SK-N-SH (cell line): ENCODE measurements around the gene WDR26. TPM values are rescaled to one million over a fixed set of nuclear protein-coding genes. Genes with fewer than 3 reads are reported as not detected.

Source experiments
- CTCF ChIA-PET: fragments of 300-600, 350-600 bp; formaldehyde crosslinking; extraction: SDS; loops from one replicate; lab custom pipeline; 2021; lab: Yijun Ruan, JAX
- POLR2A ChIA-PET: fragments of 350-600 bp; sonication (Branson Sonifier 250); formaldehyde crosslinking; extraction: SDS; loops from one replicate; lab custom pipeline; 2020; ENCODE audit warnings: antibody characterized with exemption, inconsistent platforms; lab: Yijun Ruan, JAX
- DNase-seq: peaks from one replicate; pipeline ENCODE4 v3.0.0; 2012
- H2AFZ ChIP-seq: fragments of 200-600 bp; sonication (generic); 2 replicates; pipeline ENCODE4 v1.8.1; 2016; ENCODE audit warnings: antibody characterized with exemption, mild to moderate bottlenecking, low read depth
- H3F3A ChIP-seq: fragments of 200-600 bp; sonication (generic); replicated peaks from 2 replicates; pipeline ENCODE3; 2016; ENCODE audit warnings: antibody characterized with exemption, mild to moderate bottlenecking; ENCODE audit not compliant: insufficient read depth
- H3K27ac ChIP-seq, 2 experiments: fragments of 200-500 bp in 1 of 2; fragments of 200-600 bp in 1 of 2; sonication (Bioruptor generic) in 1 of 2; sonication (generic), shearing (Covaris generic) in 1 of 2; 2 replicates each; pipeline versions ENCODE4 v1.5.1 to v1.6.1; 2014 to 2016; ENCODE audit warnings: low read depth in 2 of 2, inconsistent platforms in 1 of 2, low read length in 1 of 2, mild to moderate bottlenecking in 1 of 2, mixed read lengths in 1 of 2
- H3K27me3 ChIP-seq: fragments of 200-600 bp; sonication (generic), shearing (Covaris generic); 2 replicates; pipeline ENCODE4 v1.6.1; 2016; ENCODE audit warnings: mixed run types; ENCODE audit not compliant: insufficient read depth
- H3K36me3 ChIP-seq, 2 experiments: fragments of 200-500 bp in 1 of 2; fragments of 200-600 bp in 1 of 2; sonication (Bioruptor generic) in 1 of 2; sonication (generic) in 1 of 2; replicated peaks in 1 of 2; 2 replicates each; pipeline versions ENCODE3 to v1.5.1; 2014 to 2016; ENCODE audit warnings: low read length in 1 of 2, mild to moderate bottlenecking in 1 of 2; ENCODE audit not compliant: insufficient read depth in 2 of 2, control insufficient read depth in 1 of 2
- H3K4me1 ChIP-seq, 2 experiments: fragments of 200-500 bp in 1 of 2; fragments of 200-600 bp in 1 of 2; sonication (Bioruptor generic) in 1 of 2; sonication (generic), shearing (Covaris generic) in 1 of 2; 2 replicates each; pipeline versions ENCODE4 v1.5.1 to v1.6.1; 2014 to 2016; ENCODE audit warnings: low read depth in 1 of 2, low read length in 1 of 2, mixed run types in 1 of 2; ENCODE audit not compliant: insufficient read depth in 2 of 2, control insufficient read depth in 1 of 2
- H3K4me2 ChIP-seq: fragments of 200-600 bp; sonication (generic), shearing (Covaris generic); 2 replicates; pipeline ENCODE4 v1.6.1; 2017; ENCODE audit warnings: mixed run types
- H3K4me3 ChIP-seq, 2 experiments: fragments of 200-500 bp in 1 of 2; fragments of 200-600 bp in 1 of 2; sonication (Bioruptor generic) in 1 of 2; sonication (generic), shearing (Covaris generic) in 1 of 2; 2 replicates each; pipeline versions ENCODE4 v1.5.1 to v1.8.1; 2014 to 2016; ENCODE audit warnings: low read depth in 2 of 2, inconsistent platforms in 1 of 2, low read length in 1 of 2, mild to moderate bottlenecking in 1 of 2, mixed read lengths in 1 of 2, moderate library complexity in 1 of 2
- H3K79me2 ChIP-seq: fragments of 200-600 bp; sonication (generic); 2 replicates; pipeline ENCODE4 v1.8.1; 2017; ENCODE audit warnings: mild to moderate bottlenecking; ENCODE audit not compliant: insufficient read depth
- H3K9ac ChIP-seq: fragments of 200-600 bp; sonication (generic); 2 replicates; pipeline ENCODE4 v1.6.1; 2017; ENCODE audit warnings: mixed run types
- H3K9me2 ChIP-seq: fragments of 200-600 bp; sonication (generic); 2 replicates; pipeline ENCODE4 v1.6.1; 2017; ENCODE audit warnings: mixed run types
- H3K9me3 ChIP-seq: fragments of 200-600 bp; sonication (generic); 2 replicates; pipeline ENCODE4 v1.6.1; 2017; ENCODE audit warnings: mixed run types, mild to moderate bottlenecking, moderate library complexity
- H4K20me1 ChIP-seq: fragments of 200-600 bp; sonication (generic); 2 replicates; pipeline ENCODE4 v1.6.1; 2017; ENCODE audit warnings: mild to moderate bottlenecking, mixed run types; ENCODE audit not compliant: insufficient read depth
- ELF1 ChIP-seq: IDR thresholded peaks from 2 replicates; pipeline ENCODE4 v1.4.0; 2012
- EP300 ChIP-seq, 2 experiments: IDR thresholded peaks; 2 replicates each; pipeline versions ENCODE4 v1.4.0 to v1.6.1; 2012; ENCODE audit warnings: borderline replicate concordance in 1 of 2, low read depth in 1 of 2, low read length in 1 of 2
- FOSL2 ChIP-seq: IDR thresholded peaks from 2 replicates; pipeline ENCODE4 v1.4.0; 2012; ENCODE audit warnings: low read depth, mild to moderate bottlenecking, moderate library complexity, borderline replicate concordance
- FOXJ3 ChIP-seq: sonication (generic); formaldehyde crosslinking; IDR thresholded peaks from 2 replicates; pipeline ENCODE4 v1.5.1; 2020; ENCODE audit warnings: mild to moderate bottlenecking, missing genetic modification reagents
- FOXM1 ChIP-seq: IDR thresholded peaks from 2 replicates; pipeline ENCODE4 v1.4.0; 2012; ENCODE audit warnings: low read depth, mild to moderate bottlenecking
- GABPA ChIP-seq: IDR thresholded peaks from 2 replicates; pipeline ENCODE4 v1.4.0; 2012; ENCODE audit warnings: low read depth, mild to moderate bottlenecking
- GATA2 ChIP-seq: sonication (generic); formaldehyde crosslinking; IDR thresholded peaks from 2 replicates; pipeline ENCODE4 v1.5.0; 2020; ENCODE audit warnings: mild to moderate bottlenecking, missing genetic modification reagents
- JUND ChIP-seq: IDR thresholded peaks from 2 replicates; pipeline ENCODE4 v1.4.0; 2012
- MAX ChIP-seq: IDR thresholded peaks from 2 replicates; pipeline ENCODE4 v1.4.0; 2012; ENCODE audit warnings: low read depth
- MXI1 ChIP-seq: IDR thresholded peaks from 2 replicates; pipeline ENCODE4 v1.6.1; 2012; ENCODE audit warnings: mild to moderate bottlenecking, low read depth, low read length, improper control_type of control experiment
- NRF1 ChIP-seq: IDR thresholded peaks from 2 replicates; pipeline ENCODE4 v1.6.1; 2012; ENCODE audit warnings: low read depth, mild to moderate bottlenecking, low read length
- PBX3 ChIP-seq: IDR thresholded peaks from 2 replicates; pipeline ENCODE4; 2012
- RAD21 ChIP-seq: IDR thresholded peaks from 2 replicates; pipeline ENCODE4 v1.6.1; 2012; ENCODE audit warnings: mild to moderate bottlenecking, low read length
- TAF1 ChIP-seq: IDR thresholded peaks from 2 replicates; pipeline ENCODE4 v1.6.1; 2012; ENCODE audit warnings: low read depth, mild to moderate bottlenecking, low read length, moderate library complexity, borderline replicate concordance
- TCF12 ChIP-seq: IDR thresholded peaks from 2 replicates; pipeline ENCODE4 v1.4.0; 2012
- YY1 ChIP-seq: IDR thresholded peaks from 2 replicates; pipeline ENCODE4 v1.4.0; 2012; ENCODE audit warnings: low read depth, mild to moderate bottlenecking
- WGBS: methylation state at CpG from one replicate; pipeline ENCODE4 v1.1.6; 2017; ENCODE audit warnings: low lambda C conversion rate; 5-methylcytosine and 5-hydroxymethylcytosine counted together
- polyA plus RNA-seq, 3 experiments: library from polyadenylated mRNA; depleted of rRNA; stranded (reverse); fragments of >200 nt; gene quantifications; 2 replicates each; pipeline ENCODE4 v1.2.3, GENCODE V29; 2012
- TF ChIP-seq, protein P1 (sequence below): IDR thresholded peaks from 2 replicates; pipeline ENCODE4 v1.6.1; 2012; ENCODE audit warnings: mild to moderate bottlenecking, low read depth, low read length, moderate library complexity
- TF ChIP-seq, protein P2 (sequence below): fragments of 150-350 bp; IDR thresholded peaks from 2 replicates; pipeline ENCODE4 v1.6.1; 2017; ENCODE audit warnings: antibody characterized with exemption, low read length, low read depth, borderline replicate concordance

The WDR26 gene
- polyA plus RNA-seq, 1 of the 3 experiments (the other 2 are of a cell fraction): 21.2 TPM

GRCh38 chr1:224377676-224378006 is 57.0 kb downstream of the WDR26 start (continued):
- TF ChIP-seq, protein P1, sequence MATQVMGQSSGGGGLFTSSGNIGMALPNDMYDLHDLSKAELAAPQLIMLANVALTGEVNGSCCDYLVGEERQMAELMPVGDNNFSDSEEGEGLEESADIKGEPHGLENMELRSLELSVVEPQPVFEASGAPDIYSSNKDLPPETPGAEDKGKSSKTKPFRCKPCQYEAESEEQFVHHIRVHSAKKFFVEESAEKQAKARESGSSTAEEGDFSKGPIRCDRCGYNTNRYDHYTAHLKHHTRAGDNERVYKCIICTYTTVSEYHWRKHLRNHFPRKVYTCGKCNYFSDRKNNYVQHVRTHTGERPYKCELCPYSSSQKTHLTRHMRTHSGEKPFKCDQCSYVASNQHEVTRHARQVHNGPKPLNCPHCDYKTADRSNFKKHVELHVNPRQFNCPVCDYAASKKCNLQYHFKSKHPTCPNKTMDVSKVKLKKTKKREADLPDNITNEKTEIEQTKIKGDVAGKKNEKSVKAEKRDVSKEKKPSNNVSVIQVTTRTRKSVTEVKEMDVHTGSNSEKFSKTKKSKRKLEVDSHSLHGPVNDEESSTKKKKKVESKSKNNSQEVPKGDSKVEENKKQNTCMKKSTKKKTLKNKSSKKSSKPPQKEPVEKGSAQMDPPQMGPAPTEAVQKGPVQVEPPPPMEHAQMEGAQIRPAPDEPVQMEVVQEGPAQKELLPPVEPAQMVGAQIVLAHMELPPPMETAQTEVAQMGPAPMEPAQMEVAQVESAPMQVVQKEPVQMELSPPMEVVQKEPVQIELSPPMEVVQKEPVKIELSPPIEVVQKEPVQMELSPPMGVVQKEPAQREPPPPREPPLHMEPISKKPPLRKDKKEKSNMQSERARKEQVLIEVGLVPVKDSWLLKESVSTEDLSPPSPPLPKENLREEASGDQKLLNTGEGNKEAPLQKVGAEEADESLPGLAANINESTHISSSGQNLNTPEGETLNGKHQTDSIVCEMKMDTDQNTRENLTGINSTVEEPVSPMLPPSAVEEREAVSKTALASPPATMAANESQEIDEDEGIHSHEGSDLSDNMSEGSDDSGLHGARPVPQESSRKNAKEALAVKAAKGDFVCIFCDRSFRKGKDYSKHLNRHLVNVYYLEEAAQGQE: no peak
- no peak for TF ChIP-seq MXI1
- TF ChIP-seq, protein P2, sequence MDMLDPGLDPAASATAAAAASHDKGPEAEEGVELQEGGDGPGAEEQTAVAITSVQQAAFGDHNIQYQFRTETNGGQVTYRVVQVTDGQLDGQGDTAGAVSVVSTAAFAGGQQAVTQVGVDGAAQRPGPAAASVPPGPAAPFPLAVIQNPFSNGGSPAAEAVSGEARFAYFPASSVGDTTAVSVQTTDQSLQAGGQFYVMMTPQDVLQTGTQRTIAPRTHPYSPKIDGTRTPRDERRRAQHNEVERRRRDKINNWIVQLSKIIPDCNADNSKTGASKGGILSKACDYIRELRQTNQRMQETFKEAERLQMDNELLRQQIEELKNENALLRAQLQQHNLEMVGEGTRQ: no peak
- TF ChIP-seq FOXJ3 (CRISPR knock-in tag): no peak
- TF ChIP-seq NRF1: no peak
- no peak for TF ChIP-seq YY1
- no peak for TF ChIP-seq FOXM1
- TF ChIP-seq TCF12: peak; percentile 57
- TF ChIP-seq MAX: no peak
- peak; percentile 54 for TF ChIP-seq JUND
- TF ChIP-seq EP300 (IDR thresholded peaks at IDR 0.05; ENCODE audit: borderline replicate concordance in 1 of 2, low read depth in 1 of 2, low read length in 1 of 2): no peak
- TF ChIP-seq TAF1: no peak
- peak; percentile 83 for TF ChIP-seq PBX3
- peak; percentile 50; the same call in 1 of the 2 replicates for TF ChIP-seq FOSL2
- no peak for TF ChIP-seq GATA2 (CRISPR knock-in tag)
- no peak for TF ChIP-seq GABPA
- TF ChIP-seq RAD21: no peak
- no peak for TF ChIP-seq ELF1

GRCh38 chr1:224375059-224375458 is 59.5 kb downstream of the WDR26 start:
- peaks cover 59 to 68% of the 10 kb centered on the region in 2 experiments for H3K36me3 ChIP-seq
- no peak overlapping the region for H3K9ac ChIP-seq
- no peaks in the 10 kb centered on the region for H3K27me3 ChIP-seq
- H2AFZ ChIP-seq: no peak overlapping the region
- no peak overlapping the region; the same call in 1 of the 2 replicates for H3K4me2 ChIP-seq
- H3K4me3 ChIP-seq: no peak overlapping the region
- DNase-seq: no peak
- peaks cover 12 to 26% of the 10 kb centered on the region in 2 experiments; a peak in 3 of 4 replicates for H3K4me1 ChIP-seq
- peaks cover 24% of the 10 kb centered on the region for H3F3A ChIP-seq
- POLR2A ChIA-PET: no interaction called here
- H3K27ac ChIP-seq: no peak overlapping the region
- TF ChIP-seq GABPA: no peak
- WGBS: 73% methylated on average over 3 of the region's 3 CpGs
- H3K79me2 ChIP-seq: peaks cover 35% of the 10 kb centered on the region; the same call in 1 of the 2 replicates
- H4K20me1 ChIP-seq: peaks cover 4% of the 10 kb centered on the region; the same call in 1 of the 2 replicates
- no peaks in the 10 kb centered on the region for H3K9me3 ChIP-seq
- CTCF ChIA-PET: interaction anchor here (0.9 to 1.6 kb wide), 3 partner anchors 9 to 43 kb away, joined by 3 to 4 read pairs (median 4); no protein-coding TSS in a partner anchor
- H3K9me2 ChIP-seq: no peaks in the 10 kb centered on the region
